ENCODE measurements around the gene TBCK. TPM values are rescaled to one million over a fixed set of nuclear protein-coding genes. Genes with fewer than 3 reads are reported as not detected.

TBCK gene
- total RNA-seq, 1 donor from 2014 or later = 64.2 TPM

DNA sequence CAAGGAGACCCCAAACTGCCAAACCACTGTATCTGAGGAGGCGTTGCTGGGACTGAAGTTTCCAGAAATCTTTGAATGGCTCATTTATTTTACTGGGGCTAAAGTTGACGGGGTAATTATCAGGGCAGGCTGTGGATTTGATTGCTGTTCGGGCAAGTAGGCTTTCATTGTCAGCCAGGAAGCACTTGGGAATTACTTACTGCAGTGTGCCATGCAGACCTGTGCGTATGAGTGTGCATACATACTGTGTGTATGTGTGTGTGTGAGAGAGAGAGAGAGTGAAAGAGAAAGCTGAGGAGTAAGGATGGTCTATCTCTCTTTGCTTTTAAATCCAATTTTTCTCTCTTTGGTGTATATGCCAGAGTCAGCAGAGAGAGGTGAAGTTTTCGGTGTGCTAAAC, 298.0 kb downstream of the TBCK start:
- Mint-ChIP-seq H3K9me3 (peaks cover 20% of the 10 kb centered on the region), H3K36me3 (peaks cover 4% of the 10 kb centered on the region), H3K27me3 (ENCODE audit: low read depth) (no peaks in the 10 kb centered on the region), H3K27ac (no peak overlapping the region), H3K4me1 (peaks cover 5% of the 10 kb centered on the region), H3K4me3 (no peak overlapping the region)
- DNase-seq (ENCODE audit: low spot score in 2 of 2, unreplicated experiment in 2 of 2) = no peak
- TF ChIP-seq CTCF (IDR thresholded peaks at IDR 0.05; ENCODE audit: unreplicated experiment) = no peak

DNA sequence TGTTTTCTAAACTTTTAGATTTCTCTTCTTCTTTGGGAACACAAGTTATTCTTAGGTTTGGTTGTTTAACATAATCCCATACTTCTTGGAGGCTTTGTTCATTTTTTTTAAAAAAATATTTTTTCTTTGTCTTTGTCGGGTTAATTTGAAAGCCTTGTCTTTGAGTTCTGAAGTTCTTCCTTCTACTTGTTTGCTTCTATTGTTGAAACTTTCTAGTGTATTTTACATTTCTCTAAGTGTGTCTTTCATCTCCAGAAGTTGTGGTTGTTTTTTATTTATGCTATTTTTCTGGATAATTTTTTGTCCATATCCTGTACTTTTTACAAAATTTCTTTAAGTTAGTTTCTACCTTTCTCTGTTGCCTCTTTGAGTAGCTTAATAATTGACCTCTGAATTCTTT, 304.6 kb downstream of the TBCK start:
- Mint-ChIP-seq H3K9me3 (peaks cover 57% of the 10 kb centered on the region), H3K36me3 (peaks cover 9% of the 10 kb centered on the region), H3K27me3 (ENCODE audit: low read depth) (no peaks in the 10 kb centered on the region), H3K4me3 (no peak overlapping the region), H3K27ac (no peak overlapping the region), H3K4me1 (no peaks in the 10 kb centered on the region)
- TF ChIP-seq CTCF (IDR thresholded peaks at IDR 0.05; ENCODE audit: unreplicated experiment) = no peak
- DNase-seq (ENCODE audit: low spot score in 2 of 2, unreplicated experiment in 2 of 2) = no peak

GRCh38 chr4:106010761-106011160, 305.2 kb downstream of the TBCK start:
- Mint-ChIP-seq H3K9me3 (peaks cover 57% of the 10 kb centered on the region), H3K27ac (no peak overlapping the region), H3K36me3 (peaks cover 9% of the 10 kb centered on the region), H3K4me3 (no peak overlapping the region), H3K4me1 (no peaks in the 10 kb centered on the region), H3K27me3 (ENCODE audit: low read depth) (no peaks in the 10 kb centered on the region)
- no peak for DNase-seq (ENCODE audit: low spot score in 2 of 2, unreplicated experiment in 2 of 2)
- TF ChIP-seq CTCF (IDR thresholded peaks at IDR 0.05; ENCODE audit: unreplicated experiment) = no peak

DNA sequence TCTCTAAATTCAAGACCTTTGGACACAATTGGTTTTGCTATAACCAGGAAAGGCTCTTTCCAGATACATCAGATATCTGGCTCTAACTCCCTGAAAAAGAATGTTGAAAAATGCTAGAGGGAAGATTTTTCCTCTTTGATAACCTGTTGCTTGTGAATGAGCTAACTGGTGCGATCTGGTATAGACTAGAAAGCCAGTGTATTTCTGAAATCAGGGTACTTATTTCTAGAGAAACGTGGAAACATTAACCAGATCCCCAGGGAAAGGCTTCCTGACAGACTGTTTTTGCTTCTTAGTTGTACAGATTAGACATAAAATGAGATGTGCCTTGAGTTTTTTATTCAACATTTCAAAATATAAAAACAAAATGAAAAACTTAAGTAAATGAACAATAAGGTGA, 313.0 kb downstream of the TBCK start:
- Mint-ChIP-seq H3K36me3 (no peaks in the 10 kb centered on the region), H3K4me3 (no peak overlapping the region), H3K27ac (no peak overlapping the region), H3K27me3 (ENCODE audit: low read depth) (no peaks in the 10 kb centered on the region), H3K9me3 (peaks cover 10% of the 10 kb centered on the region), H3K4me1 (peaks cover 5% of the 10 kb centered on the region)
- no peak for TF ChIP-seq CTCF (IDR thresholded peaks at IDR 0.05; ENCODE audit: unreplicated experiment)
- DNase-seq (ENCODE audit: low spot score in 2 of 2, unreplicated experiment in 2 of 2) = no peak

DNA sequence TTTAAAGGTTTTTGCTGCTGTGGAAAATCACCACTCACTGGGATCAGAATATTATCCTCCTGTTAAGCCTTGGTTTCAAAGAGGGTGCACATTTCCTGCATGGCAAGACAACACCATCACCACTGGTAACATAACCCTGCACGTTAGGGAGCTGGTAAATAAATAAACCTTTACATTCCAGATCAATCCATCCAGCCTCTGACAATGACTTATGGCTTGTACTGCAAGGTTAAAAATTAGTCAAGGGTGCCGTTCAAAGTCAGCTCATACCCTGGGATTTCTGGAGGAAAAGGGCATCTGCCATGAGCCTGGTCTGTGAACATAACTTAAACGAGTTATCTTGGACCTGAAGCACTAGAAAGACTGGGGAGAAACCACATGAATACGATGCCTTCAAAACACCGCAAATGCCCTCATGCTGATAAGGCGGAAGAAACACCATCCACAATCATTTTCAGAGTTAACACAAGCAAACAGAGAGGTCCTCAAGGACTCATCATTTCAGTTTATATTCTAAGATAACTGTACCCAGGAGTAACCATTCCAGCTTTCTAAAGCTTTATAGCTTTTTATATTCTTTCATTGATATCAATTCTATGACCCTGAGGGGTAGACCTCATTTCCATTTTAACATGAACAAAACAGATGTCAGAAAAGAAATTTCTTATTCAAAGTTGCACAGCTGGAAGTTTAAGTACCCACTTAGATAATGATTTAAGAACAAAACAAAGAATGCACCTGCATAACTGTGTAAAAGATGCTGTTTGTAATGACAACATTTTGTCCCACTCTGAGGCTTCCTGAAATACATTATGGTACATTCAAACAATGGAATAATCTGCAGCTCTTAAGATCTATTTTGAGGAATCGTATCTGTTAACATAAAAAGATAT, 317.6 kb downstream of the TBCK start:
- Mint-ChIP-seq H3K4me1 (peaks cover 7% of the 10 kb centered on the region), H3K9me3 (peaks cover 6% of the 10 kb centered on the region), H3K27me3 (ENCODE audit: low read depth) (no peaks in the 10 kb centered on the region), H3K27ac (no peak overlapping the region), H3K4me3 (no peak overlapping the region), H3K36me3 (no peaks in the 10 kb centered on the region)
- TF ChIP-seq CTCF (IDR thresholded peaks at IDR 0.05; ENCODE audit: unreplicated experiment) = no peak
- no peak for DNase-seq (ENCODE audit: low spot score in 2 of 2, unreplicated experiment in 2 of 2)

All from mesothelial cell of epicardium (in vitro differentiated cells).